Mesothelial cell of epicardium (in vitro differentiated cells): ENCODE measurements around the gene GATD1. TPM values are rescaled to one million over a fixed set of nuclear protein-coding genes. Genes with fewer than 3 reads are reported as not detected.
"Not testable (repeated sequence)": the region's sequence is repeated elsewhere in the genome, so short reads cannot be mapped to it uniquely, and the experiment has no call there.

ENCODE experiments used
- DNase-seq, 2 experiments: peaks; one replicate each; pipeline ENCODE4 v3.0.0; 2021; ENCODE audit warnings: low spot score in 2 of 2; ENCODE audit not compliant: unreplicated experiment in 2 of 2
- H3K27ac Mint-ChIP-seq: 2 replicates; pipeline ENCODE4 v1.8.0; 2021; ENCODE audit warnings: mixed read lengths
- H3K27me3 Mint-ChIP-seq: 2 replicates; pipeline ENCODE4 v1.8.0; 2021; ENCODE audit warnings: low read depth, mixed read lengths
- H3K36me3 Mint-ChIP-seq: 2 replicates; pipeline ENCODE4 v1.8.0; 2021; ENCODE audit warnings: mixed read lengths
- H3K4me1 Mint-ChIP-seq: 2 replicates; pipeline ENCODE4 v1.8.0; 2021; ENCODE audit warnings: mixed read lengths
- H3K4me3 Mint-ChIP-seq: 2 replicates; pipeline ENCODE4 v1.8.0; 2021; ENCODE audit warnings: mild to moderate bottlenecking, moderate library complexity, mixed read lengths
- H3K9me3 Mint-ChIP-seq: 2 replicates; pipeline ENCODE4 v1.8.0; 2021; ENCODE audit warnings: mixed read lengths
- CTCF ChIP-seq: fragments of 200-600 bp; sonication (generic); IDR thresholded peaks from one replicate; pipeline ENCODE4 v1.5.0; 2021; ENCODE audit warnings: antibody characterized with exemption; ENCODE audit not compliant: unreplicated experiment
- total RNA-seq: library from RNA; stranded (reverse); gene quantifications from 3 replicates; pipeline ENCODE4 v1.2.1, GENCODE V29; 2021

Gene GATD1
- total RNA-seq, 1 donor from 2014 or later: 91.2 TPM

- H3K27ac Mint-ChIP-seq: no peak overlapping the region
These were observed 31.9 kb downstream of the GATD1 start for GRCh38 chr11:745428-745827.

GRCh38 chr11:742571-743201, 34.6 kb downstream of the GATD1 start:
- no peaks in the 10 kb centered on the region for H3K36me3 Mint-ChIP-seq
- no peak for TF ChIP-seq CTCF
- H3K4me3 Mint-ChIP-seq: no peak overlapping the region
- H3K4me1 Mint-ChIP-seq: peaks cover 9% of the 10 kb centered on the region
- H3K27me3 Mint-ChIP-seq: no peaks in the 10 kb centered on the region
- no peak for DNase-seq
- H3K9me3 Mint-ChIP-seq: no peaks in the 10 kb centered on the region
- no peak overlapping the region for H3K27ac Mint-ChIP-seq

More at GRCh38 chr11:745428-745827, 31.9 kb downstream of the GATD1 start:
- H3K4me1 Mint-ChIP-seq: peaks cover 17% of the 10 kb centered on the region
- no peak for DNase-seq
- H3K36me3 Mint-ChIP-seq: no peaks in the 10 kb centered on the region
- H3K4me3 Mint-ChIP-seq: no peak overlapping the region
- H3K27me3 Mint-ChIP-seq: no peaks in the 10 kb centered on the region
- TF ChIP-seq CTCF: no peak
- H3K9me3 Mint-ChIP-seq: no peaks in the 10 kb centered on the region

- H3K27ac Mint-ChIP-seq: no peak overlapping the region
- no peak for DNase-seq
- H3K27me3 Mint-ChIP-seq: no peaks in the 10 kb centered on the region
- no peak overlapping the region for H3K4me3 Mint-ChIP-seq
- TF ChIP-seq CTCF: no peak
- H3K9me3 Mint-ChIP-seq: no peaks in the 10 kb centered on the region
- peaks cover 14% of the 10 kb centered on the region for H3K4me1 Mint-ChIP-seq
- no peaks in the 10 kb centered on the region for H3K36me3 Mint-ChIP-seq
These were observed 35.1 kb downstream of the GATD1 start for GRCh38 chr11:742156-742546.

- H3K9me3 Mint-ChIP-seq, DNase-seq, H3K27me3 Mint-ChIP-seq, H3K4me3 Mint-ChIP-seq, H3K36me3 Mint-ChIP-seq: not testable (repeated sequence)
- Mint-ChIP-seq H3K27ac (peak overlapping the region; percentile 14), H3K4me1 (peaks cover 12% of the 10 kb centered on the region)
These were observed 39.4 kb downstream of the GATD1 start for GRCh38 chr11:737899-738298.

GRCh38 chr11:737366-737765, 39.9 kb downstream of the GATD1 start:
- H3K9me3 Mint-ChIP-seq: no peaks in the 10 kb centered on the region
- no peaks in the 10 kb centered on the region for H3K27me3 Mint-ChIP-seq
- H3K27ac Mint-ChIP-seq: peak overlapping the region; percentile 14
- H3K36me3 Mint-ChIP-seq: peaks cover 3% of the 10 kb centered on the region
- H3K4me3 Mint-ChIP-seq: peak overlapping the region; percentile 33
- DNase-seq: no peak
- peaks cover 12% of the 10 kb centered on the region for H3K4me1 Mint-ChIP-seq
- TF ChIP-seq CTCF: no peak

- not testable (repeated sequence) for DNase-seq, H3K36me3 Mint-ChIP-seq, H3K27me3 Mint-ChIP-seq, H3K9me3 Mint-ChIP-seq, H3K27ac Mint-ChIP-seq, H3K4me3 Mint-ChIP-seq
- H3K4me1 Mint-ChIP-seq: peaks cover 12% of the 10 kb centered on the region
These were observed 42.7 kb downstream of the GATD1 start for GRCh38 chr11:734541-734940.

DNA sequence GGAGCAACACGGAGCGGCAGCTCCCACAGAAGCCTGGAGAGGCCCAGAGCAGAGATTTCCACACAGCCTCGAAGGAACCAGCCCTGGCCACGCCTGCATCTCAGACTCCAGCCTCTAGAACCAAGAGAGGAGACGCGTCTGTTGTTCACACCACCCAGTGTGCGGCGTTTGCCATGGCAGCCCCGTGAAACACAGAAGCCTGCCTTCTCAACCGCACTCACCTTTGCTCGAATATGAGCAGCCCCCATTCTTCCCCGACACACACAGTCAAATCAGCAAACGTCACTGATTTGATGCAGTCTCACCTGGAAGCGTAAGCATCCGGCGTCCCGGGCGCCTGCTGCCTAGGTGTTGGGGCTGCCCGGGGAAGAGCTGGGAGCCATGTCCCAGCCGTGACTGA, 44.2 kb downstream of the GATD1 start:
- Mint-ChIP-seq H3K27me3 (no peaks in the 10 kb centered on the region), H3K27ac (no peak overlapping the region), H3K9me3 (no peaks in the 10 kb centered on the region), H3K4me3 (no peak overlapping the region), H3K4me1 (peaks cover 11% of the 10 kb centered on the region), H3K36me3 (peaks cover 3% of the 10 kb centered on the region)
- DNase-seq: no peak
- no peak for TF ChIP-seq CTCF
